Hepatocyte (in vitro differentiated cells): ENCODE measurements around the gene APBA1.

Experiments used
- EZH2phosphoT487 ChIP-seq: fragments of 200-600 bp; sonication (generic); IDR thresholded peaks from one replicate; pipeline ENCODE4 v1.6.1; 2018; ENCODE audit warnings: antibody characterized with exemption, mild to moderate bottlenecking, low read depth, moderate library complexity; ENCODE audit not compliant: unreplicated experiment, severe bottlenecking
- TF ChIP-seq, protein P1 (sequence below): fragments of 200-600 bp; sonication (generic); IDR thresholded peaks from 2 replicates; pipeline ENCODE4 v1.5.1; 2016; ENCODE audit warnings: antibody characterized with exemption, mild to moderate bottlenecking; ENCODE audit not compliant: poor library complexity

DNA sequence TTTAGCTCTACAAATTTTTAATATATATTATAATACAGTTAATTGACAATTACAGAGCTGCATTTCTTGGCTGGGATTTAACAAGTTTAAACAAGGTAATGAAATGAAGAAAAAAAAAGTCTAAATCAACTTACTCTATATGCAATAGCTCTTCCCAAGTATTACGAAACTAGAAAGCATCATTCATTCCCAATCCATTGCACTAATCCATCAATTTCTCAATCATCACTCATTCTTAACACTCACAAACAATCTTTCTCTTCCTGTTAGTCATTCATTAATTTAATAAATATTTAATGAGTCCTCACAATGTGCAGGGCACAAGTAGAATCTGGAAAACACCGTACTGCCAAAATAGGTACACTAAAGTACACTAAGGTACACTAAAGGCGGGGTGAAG, 42.9 kb upstream of the APBA1 start:
- TF ChIP-seq, protein P1, sequence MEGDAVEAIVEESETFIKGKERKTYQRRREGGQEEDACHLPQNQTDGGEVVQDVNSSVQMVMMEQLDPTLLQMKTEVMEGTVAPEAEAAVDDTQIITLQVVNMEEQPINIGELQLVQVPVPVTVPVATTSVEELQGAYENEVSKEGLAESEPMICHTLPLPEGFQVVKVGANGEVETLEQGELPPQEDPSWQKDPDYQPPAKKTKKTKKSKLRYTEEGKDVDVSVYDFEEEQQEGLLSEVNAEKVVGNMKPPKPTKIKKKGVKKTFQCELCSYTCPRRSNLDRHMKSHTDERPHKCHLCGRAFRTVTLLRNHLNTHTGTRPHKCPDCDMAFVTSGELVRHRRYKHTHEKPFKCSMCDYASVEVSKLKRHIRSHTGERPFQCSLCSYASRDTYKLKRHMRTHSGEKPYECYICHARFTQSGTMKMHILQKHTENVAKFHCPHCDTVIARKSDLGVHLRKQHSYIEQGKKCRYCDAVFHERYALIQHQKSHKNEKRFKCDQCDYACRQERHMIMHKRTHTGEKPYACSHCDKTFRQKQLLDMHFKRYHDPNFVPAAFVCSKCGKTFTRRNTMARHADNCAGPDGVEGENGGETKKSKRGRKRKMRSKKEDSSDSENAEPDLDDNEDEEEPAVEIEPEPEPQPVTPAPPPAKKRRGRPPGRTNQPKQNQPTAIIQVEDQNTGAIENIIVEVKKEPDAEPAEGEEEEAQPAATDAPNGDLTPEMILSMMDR, result no peak
- no peak for TF ChIP-seq EZH2phosphoT487
